ENCODE results near the gene NFYC. TPM values are rescaled to one million over a fixed set of nuclear protein-coding genes. Genes with fewer than 3 reads are reported as not detected.
"Not testable (repeated sequence)": the region's sequence is repeated elsewhere in the genome, so short reads cannot be mapped to it uniquely, and the experiment has no call there.

NFYC gene
- total and polyA plus RNA-seq, 4 experiments from 2014 or later, result 47.7 to 73.6 (median 68.8) TPM

- ChIA-PET CTCF (ENCODE audit: partially characterized antibody) (interaction anchor here (1.3 kb wide), 1 partner anchor 16 kb away, joined by 4 read pairs; no protein-coding TSS in a partner anchor), POLR2A (ENCODE audit: partially characterized antibody) (no interaction called here)
- Histone ChIP-seq H3K27me3 (ENCODE audit: insufficient read depth, low read length) (no peaks in the 10 kb centered on the region), H3K27ac (ENCODE audit: low read depth, low read length) (no peak overlapping the region), H3K36me3 (ENCODE audit: insufficient read depth, low read length) (no peaks in the 10 kb centered on the region), H3K9me3 (ENCODE audit: control insufficient read depth in 1 of 2, low read length in 2 of 2) (no peaks in the 10 kb centered on the region), H3K4me1 (ENCODE audit: insufficient read depth, low read length) (peaks cover 25% of the 10 kb centered on the region), H3K4me3 (ENCODE audit: low read length in 2 of 2) (no peak overlapping the region)
- Mint-ChIP-seq H3K27ac (peak overlapping the region in 1 of 7 donors; percentile 1), H3K36me3 (peaks cover 2 to 5% of the 10 kb centered on the region in 2 donors), H3K27me3 (no peaks in the 10 kb centered on the region), H3K4me3 (no peak overlapping the region), H3K4me1 (peaks cover 38 to 83% (median 46%) of the 10 kb centered on the region in 4 donors), H3K9me3 (no peaks in the 10 kb centered on the region)
- DNase-seq, result no peak
- intact Hi-C loops (cut with micrococcal nuclease), result no loop called here
Observed at GRCh38 chr1:40717065-40717464, 25.6 kb downstream of the NFYC start.

DNA sequence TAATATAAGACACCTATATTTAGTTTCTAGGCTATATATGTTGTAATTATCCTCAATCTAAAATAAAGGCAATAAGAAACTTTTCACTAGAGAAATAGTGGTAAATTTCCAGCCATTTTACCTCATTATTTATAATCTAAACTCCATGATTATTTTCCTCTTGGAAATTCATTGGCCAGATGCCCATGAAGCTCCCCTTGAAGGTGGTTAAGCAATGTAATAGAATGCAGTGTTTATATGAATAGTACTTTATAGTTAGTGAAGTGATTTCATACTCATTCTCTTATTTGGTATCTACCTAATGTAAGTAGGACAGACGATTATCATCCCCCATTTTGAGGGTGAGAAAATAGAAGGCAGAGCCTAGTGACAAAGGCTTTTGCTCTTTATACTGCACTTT, 26.5 kb downstream of the NFYC start:
- Histone ChIP-seq H3K4me3 (ENCODE audit: low read length in 2 of 2) (no peak overlapping the region), H3K27me3 (ENCODE audit: insufficient read depth, low read length) (no peaks in the 10 kb centered on the region), H3K27ac (ENCODE audit: low read depth, low read length) (no peak overlapping the region), H3K9me3 (ENCODE audit: control insufficient read depth in 1 of 2, low read length in 2 of 2) (no peaks in the 10 kb centered on the region), H3K36me3 (ENCODE audit: insufficient read depth, low read length) (no peaks in the 10 kb centered on the region), H3K4me1 (ENCODE audit: insufficient read depth, low read length) (peaks cover 16% of the 10 kb centered on the region)
- ChIA-PET CTCF (ENCODE audit: partially characterized antibody) (interaction anchor here (1.2 to 1.3 kb wide), 2 partner anchors 15 to 49 kb away, joined by 4 read pairs; no protein-coding TSS in a partner anchor), POLR2A (ENCODE audit: partially characterized antibody) (no interaction called here)
- intact Hi-C loops (cut with micrococcal nuclease), result no loop called here
- Mint-ChIP-seq H3K27ac (no peak overlapping the region), H3K9me3 (no peaks in the 10 kb centered on the region), H3K4me3 (no peak overlapping the region), H3K27me3 (no peaks in the 10 kb centered on the region), H3K36me3 (peaks cover 4% of the 10 kb centered on the region in 2 donors), H3K4me1 (peaks cover 39 to 79% (median 47%) of the 10 kb centered on the region in 4 donors)
- DNase-seq, result no peak

DNA sequence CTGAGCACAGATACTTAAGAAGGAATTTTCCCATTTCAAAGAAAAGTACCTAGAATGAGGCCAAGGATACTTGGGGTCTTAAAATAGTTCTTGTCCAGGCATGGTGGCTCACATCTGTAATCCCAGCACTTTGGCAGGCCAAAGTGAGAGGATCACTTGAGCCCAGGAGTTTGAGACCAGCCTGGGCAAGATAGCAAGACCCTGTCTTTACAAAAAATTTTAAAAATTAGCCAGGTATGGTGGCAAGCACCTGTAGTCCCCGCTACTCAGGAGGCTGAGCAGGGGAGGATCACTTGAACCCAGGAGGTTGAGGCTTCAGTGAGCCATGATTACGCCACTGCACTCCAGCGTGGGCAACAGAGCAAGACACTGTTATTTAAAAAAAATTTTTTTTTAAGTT, 29.0 kb downstream of the NFYC start:
- POLR2A ChIA-PET (ENCODE audit: partially characterized antibody), result no interaction called here
- H3K27me3 Mint-ChIP-seq, result no peaks in the 10 kb centered on the region
- DNase-seq, result no peak
- Histone ChIP-seq H3K4me1 (ENCODE audit: insufficient read depth, low read length) (peaks cover 13% of the 10 kb centered on the region), H3K4me3 (ENCODE audit: low read length in 2 of 2) (no peak overlapping the region), H3K9me3 (ENCODE audit: control insufficient read depth in 1 of 2, low read length in 2 of 2) (no peaks in the 10 kb centered on the region), H3K27ac (ENCODE audit: low read depth, low read length) (no peak overlapping the region), H3K27me3 (ENCODE audit: insufficient read depth, low read length) (no peaks in the 10 kb centered on the region), H3K36me3 (ENCODE audit: insufficient read depth, low read length) (no peaks in the 10 kb centered on the region)
- H3K36me3 Mint-ChIP-seq, result peaks cover 4 to 9% of the 10 kb centered on the region in 2 donors
- peak overlapping the region in 3 of 7 donors; percentile 6 to 63 (median 18) for H3K27ac Mint-ChIP-seq
- CTCF ChIA-PET (ENCODE audit: partially characterized antibody), result interaction anchor here (1.2 kb wide), 1 partner anchor 9 kb away, joined by 3 read pairs; no protein-coding TSS in a partner anchor
- intact Hi-C loops (cut with micrococcal nuclease), result no loop called here
- peaks cover 39 to 77% (median 52%) of the 10 kb centered on the region in 4 donors for H3K4me1 Mint-ChIP-seq
- H3K9me3 Mint-ChIP-seq, result no peaks in the 10 kb centered on the region
- H3K4me3 Mint-ChIP-seq, result no peak overlapping the region

DNA sequence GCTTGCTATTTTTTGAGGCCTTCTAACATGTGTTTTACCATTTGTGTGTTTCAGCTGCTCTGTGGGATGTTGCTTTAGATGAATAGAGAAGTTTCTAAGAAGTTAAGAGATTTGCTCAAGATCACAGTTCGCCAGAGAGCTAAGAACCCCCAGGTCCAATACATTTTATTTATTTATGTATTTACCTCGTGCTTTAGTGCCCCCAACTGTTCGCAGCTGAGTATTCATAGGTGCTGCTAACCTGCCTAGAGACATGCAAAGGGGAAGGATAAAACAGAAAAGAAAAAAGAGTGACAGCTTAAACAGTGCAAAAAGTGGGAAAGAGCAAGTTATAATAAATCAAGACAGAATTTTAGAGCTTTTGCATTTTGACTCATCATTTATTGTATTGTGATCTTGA, 31.1 kb downstream of the NFYC start:
- ChIA-PET POLR2A (ENCODE audit: partially characterized antibody) (interaction anchor here (1.0 to 2.3 kb wide), 3 partner anchors 13 to 31 kb away, joined by 3 to 10 read pairs (median 3); partner anchors contain the start of gene NFYC), CTCF (ENCODE audit: partially characterized antibody) (interaction anchor here (1.1 to 1.6 kb wide), 2 partner anchors 9 to 52 kb away, joined by 3 to 7 read pairs; no protein-coding TSS in a partner anchor)
- DNase-seq, result no peak
- Histone ChIP-seq H3K4me3 (ENCODE audit: low read length in 2 of 2) (no peak overlapping the region), H3K27ac (ENCODE audit: low read depth, low read length) (no peak overlapping the region), H3K9me3 (ENCODE audit: control insufficient read depth in 1 of 2, low read length in 2 of 2) (no peaks in the 10 kb centered on the region), H3K36me3 (ENCODE audit: insufficient read depth, low read length) (no peaks in the 10 kb centered on the region), H3K27me3 (ENCODE audit: insufficient read depth, low read length) (no peaks in the 10 kb centered on the region), H3K4me1 (ENCODE audit: insufficient read depth, low read length) (peaks cover 13% of the 10 kb centered on the region)
- intact Hi-C loops (cut with micrococcal nuclease), result no loop called here
- H3K4me3 Mint-ChIP-seq, result no peak overlapping the region
- H3K27ac Mint-ChIP-seq, result peak overlapping the region in 1 of 7 donors; percentile 65
- H3K27me3 Mint-ChIP-seq, result no peaks in the 10 kb centered on the region
- H3K9me3 Mint-ChIP-seq, result no peaks in the 10 kb centered on the region
- peaks cover 4 to 7% of the 10 kb centered on the region in 2 donors for H3K36me3 Mint-ChIP-seq
- peaks cover 26 to 72% (median 47%) of the 10 kb centered on the region in 4 donors for H3K4me1 Mint-ChIP-seq

- no peaks in the 10 kb centered on the region for H3K9me3 ChIP-seq (ENCODE audit: control insufficient read depth in 1 of 2, low read length in 2 of 2)
- no peak overlapping the region for H3K4me3 ChIP-seq (ENCODE audit: low read length in 2 of 2)
- ChIA-PET CTCF (ENCODE audit: partially characterized antibody) (interaction anchor here (1.1 to 1.6 kb wide), 2 partner anchors 9 to 51 kb away, joined by 3 to 7 read pairs; no protein-coding TSS in a partner anchor), POLR2A (ENCODE audit: partially characterized antibody) (interaction anchor here (1.0 to 2.3 kb wide), 3 partner anchors 14 to 32 kb away, joined by 3 to 10 read pairs (median 3); partner anchors contain the start of gene NFYC)
- H3K27ac ChIP-seq (ENCODE audit: low read depth, low read length), result no peak overlapping the region
- no peaks in the 10 kb centered on the region for H3K36me3 ChIP-seq (ENCODE audit: insufficient read depth, low read length)
- H3K4me3 Mint-ChIP-seq, result no peak overlapping the region
- H3K9me3 Mint-ChIP-seq, result no peaks in the 10 kb centered on the region
- DNase-seq, result no peak
- peaks cover 13% of the 10 kb centered on the region for H3K4me1 ChIP-seq (ENCODE audit: insufficient read depth, low read length)
- H3K27me3 Mint-ChIP-seq, result no peaks in the 10 kb centered on the region
- peaks cover 4 to 7% of the 10 kb centered on the region in 2 donors for H3K36me3 Mint-ChIP-seq
- H3K4me1 Mint-ChIP-seq, result peaks cover 26 to 69% (median 48%) of the 10 kb centered on the region in 4 donors
- no peak overlapping the region for H3K27ac Mint-ChIP-seq
- intact Hi-C loops (cut with micrococcal nuclease), result no loop called here
- H3K27me3 ChIP-seq (ENCODE audit: insufficient read depth, low read length), result no peaks in the 10 kb centered on the region
Observed at GRCh38 chr1:40723196-40723955, 31.9 kb downstream of the NFYC start.

GRCh38 chr1:40727662-40728061, 36.2 kb downstream of the NFYC start:
- H3K36me3 ChIP-seq (ENCODE audit: insufficient read depth, low read length); H3K27me3 Mint-ChIP-seq; H3K4me3 Mint-ChIP-seq; H3K27ac ChIP-seq (ENCODE audit: low read depth, low read length); H3K27ac Mint-ChIP-seq; intact Hi-C loops (cut with micrococcal nuclease); DNase-seq; H3K9me3 ChIP-seq (ENCODE audit: control insufficient read depth in 1 of 2, low read length in 2 of 2); H3K27me3 ChIP-seq (ENCODE audit: insufficient read depth, low read length); H3K9me3 Mint-ChIP-seq; H3K4me3 ChIP-seq (ENCODE audit: low read length in 2 of 2): not testable (repeated sequence)
- H3K4me1 Mint-ChIP-seq, result peaks cover 35 to 78% (median 61%) of the 10 kb centered on the region in 4 donors
- POLR2A ChIA-PET (ENCODE audit: partially characterized antibody), result interaction anchor here (0.9 kb wide), 1 partner anchor 11 kb away, joined by 4 read pairs; no protein-coding TSS in a partner anchor
- peaks cover 38% of the 10 kb centered on the region for H3K4me1 ChIP-seq (ENCODE audit: insufficient read depth, low read length)
- H3K36me3 Mint-ChIP-seq, result peaks cover 8 to 15% of the 10 kb centered on the region in 2 donors
- CTCF ChIA-PET (ENCODE audit: partially characterized antibody), result interaction anchor here (2.1 kb wide), 1 partner anchor 46 kb away, joined by 5 read pairs; no protein-coding TSS in a partner anchor

GRCh38 chr1:40729316-40729862, 37.9 kb downstream of the NFYC start:
- DNase-seq; H3K36me3 ChIP-seq (ENCODE audit: insufficient read depth, low read length); H3K27ac ChIP-seq (ENCODE audit: low read depth, low read length); H3K27me3 ChIP-seq (ENCODE audit: insufficient read depth, low read length); intact Hi-C loops (cut with micrococcal nuclease); H3K27me3 Mint-ChIP-seq; POLR2A ChIA-PET (ENCODE audit: partially characterized antibody); H3K4me3 ChIP-seq (ENCODE audit: low read length in 2 of 2); H3K9me3 ChIP-seq (ENCODE audit: control insufficient read depth in 1 of 2, low read length in 2 of 2); H3K9me3 Mint-ChIP-seq: not testable (repeated sequence)
- Mint-ChIP-seq H3K27ac (peak overlapping the region in 3 of 7 donors; percentile 3 to 66 (median 31)), H3K4me1 (peaks cover 36 to 72% (median 57%) of the 10 kb centered on the region in 4 donors), H3K36me3 (peaks cover 2 to 14% of the 10 kb centered on the region in 2 donors), H3K4me3 (peak overlapping the region in 3 of 8 donors; percentile 5 to 40 (median 31))
- CTCF ChIA-PET (ENCODE audit: partially characterized antibody), result interaction anchor here (0.8 to 2.5 kb wide), 4 partner anchors 8 to 46 kb away, joined by 3 to 6 read pairs (median 4); no protein-coding TSS in a partner anchor
- peaks cover 39% of the 10 kb centered on the region for H3K4me1 ChIP-seq (ENCODE audit: insufficient read depth, low read length)
